Measurements from ENCODE around the gene PEPD. TPM values are rescaled to one million over a fixed set of nuclear protein-coding genes. Genes with fewer than 3 reads are reported as not detected.

The PEPD gene
- total RNA-seq, 4 donors from 2014 or later, result 92.6 to 323 (median 218) TPM

DNA sequence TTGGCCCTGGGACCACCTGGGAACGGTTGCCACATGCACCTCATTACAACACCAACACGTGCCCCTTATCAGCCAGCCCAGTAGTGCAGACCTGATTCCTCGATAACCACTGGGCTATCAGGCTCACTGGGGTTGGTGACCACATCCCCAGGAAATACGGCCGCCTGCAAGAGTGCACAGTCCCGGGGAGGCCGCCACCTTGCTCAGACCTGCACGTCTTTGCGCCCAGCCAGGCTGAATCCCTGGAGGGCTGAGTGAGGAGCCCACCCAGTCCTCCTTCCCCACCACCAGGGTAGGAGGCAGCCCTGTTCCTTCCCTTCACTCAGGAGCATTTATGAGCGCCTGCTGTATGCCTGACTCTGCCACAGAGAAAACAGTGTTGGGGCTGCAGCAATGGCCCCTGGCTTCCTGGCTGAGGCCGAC, 80.3 kb downstream of the PEPD start:
- Histone ChIP-seq H3K9me3 (no peaks in the 10 kb centered on the region), H3K4me1 (no peaks in the 10 kb centered on the region), H3K36me3 (no peaks in the 10 kb centered on the region), H3K4me3 (no peak overlapping the region), H3K27me3 (no peaks in the 10 kb centered on the region), H3K27ac (no peak overlapping the region)
- in situ Hi-C loops (cut with MboI; ENCODE audit: low pct_ligation_motif_present in 1 of 4, low pct_unique_long_range_greater_than_20kb in 1 of 4, low sequenced_read_pairs in 3 of 4) (loop anchor here in 2 of 4 donors (25.0 kb wide), 3 partner anchors 321 to 671 kb away; no protein-coding TSS in a partner anchor), intact Hi-C loops (cut with DNase I; ENCODE audit: low total_unique reads) (no loop called here)
- TF ChIP-seq CTCF (IDR thresholded peaks at IDR 0.05) (no peak), EP300 (IDR thresholded peaks at IDR 0.05; ENCODE audit: low read depth) (no peak), POLR2A (IDR thresholded peaks at IDR 0.05) (no peak), POLR2AphosphoS5 (IDR thresholded peaks at IDR 0.05) (no peak)
- no peak for DNase-seq
- WGBS, 2 donors (ENCODE audit: low coverage in 1 of 2), result 83% methylated on average over 11 of the region's 11 CpGs; no CpG with 5 or more reads in 1 of the 2 donors

GRCh38 chr19:33440682-33441081, 80.9 kb downstream of the PEPD start:
- no peak for TF ChIP-seq POLR2AphosphoS5 (IDR thresholded peaks at IDR 0.05)
- Histone ChIP-seq H3K4me1 (no peaks in the 10 kb centered on the region), H3K27ac (no peak overlapping the region), H3K4me3 (no peak overlapping the region), H3K36me3 (no peaks in the 10 kb centered on the region), H3K27me3 (no peaks in the 10 kb centered on the region), H3K9me3 (no peaks in the 10 kb centered on the region)
- no peak for DNase-seq
- intact Hi-C loops (cut with DNase I; ENCODE audit: low total_unique reads), result no loop called here
- in situ Hi-C loops (cut with MboI; ENCODE audit: low pct_ligation_motif_present in 1 of 4, low pct_unique_long_range_greater_than_20kb in 1 of 4, low sequenced_read_pairs in 3 of 4), result loop anchor here in 2 of 4 donors (25.0 kb wide), 3 partner anchors 322 to 672 kb away; no protein-coding TSS in a partner anchor
- 84 to 96% methylated on average over 3 to 7 of the region's 7 CpGs for WGBS, 2 donors (ENCODE audit: low coverage in 1 of 2)

DNA sequence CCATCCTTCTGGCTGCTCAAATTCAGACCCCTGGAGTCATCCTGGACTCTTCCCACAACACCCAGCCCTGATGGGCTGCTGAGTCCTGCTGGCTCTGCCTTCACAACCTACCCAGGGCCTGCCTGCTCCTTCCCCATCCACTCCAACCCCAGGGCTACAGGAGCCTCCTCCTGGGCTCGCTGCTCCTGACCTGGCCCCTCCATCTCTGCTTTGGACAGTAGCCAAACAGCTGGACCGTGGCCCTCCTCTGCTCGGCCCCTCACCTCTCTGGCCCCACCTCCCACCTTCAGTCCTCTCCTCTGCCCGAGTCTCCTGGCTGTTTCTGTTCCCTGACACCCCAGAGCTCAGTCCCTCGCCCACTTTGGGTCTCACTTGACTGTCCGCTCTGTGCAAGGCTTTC, 81.3 kb downstream of the PEPD start:
- in situ Hi-C loops (cut with MboI; ENCODE audit: low pct_ligation_motif_present in 1 of 4, low pct_unique_long_range_greater_than_20kb in 1 of 4, low sequenced_read_pairs in 3 of 4) (loop anchor here in 2 of 4 donors (25.0 kb wide), 3 partner anchors 322 to 672 kb away; no protein-coding TSS in a partner anchor), intact Hi-C loops (cut with DNase I; ENCODE audit: low total_unique reads) (no loop called here)
- Histone ChIP-seq H3K36me3 (no peaks in the 10 kb centered on the region), H3K9me3 (no peaks in the 10 kb centered on the region), H3K4me1 (no peaks in the 10 kb centered on the region), H3K27me3 (no peaks in the 10 kb centered on the region), H3K27ac (no peak overlapping the region), H3K4me3 (no peak overlapping the region)
- 87% methylated on average over 6 of the region's 6 CpGs; no CpG with 5 or more reads in 1 of the 2 donors for WGBS, 2 donors (ENCODE audit: low coverage in 1 of 2)
- no peak for DNase-seq
- TF ChIP-seq CTCF (IDR thresholded peaks at IDR 0.05) (no peak), POLR2A (IDR thresholded peaks at IDR 0.05) (no peak), POLR2AphosphoS5 (IDR thresholded peaks at IDR 0.05) (no peak), EP300 (IDR thresholded peaks at IDR 0.05; ENCODE audit: low read depth) (no peak)

DNA sequence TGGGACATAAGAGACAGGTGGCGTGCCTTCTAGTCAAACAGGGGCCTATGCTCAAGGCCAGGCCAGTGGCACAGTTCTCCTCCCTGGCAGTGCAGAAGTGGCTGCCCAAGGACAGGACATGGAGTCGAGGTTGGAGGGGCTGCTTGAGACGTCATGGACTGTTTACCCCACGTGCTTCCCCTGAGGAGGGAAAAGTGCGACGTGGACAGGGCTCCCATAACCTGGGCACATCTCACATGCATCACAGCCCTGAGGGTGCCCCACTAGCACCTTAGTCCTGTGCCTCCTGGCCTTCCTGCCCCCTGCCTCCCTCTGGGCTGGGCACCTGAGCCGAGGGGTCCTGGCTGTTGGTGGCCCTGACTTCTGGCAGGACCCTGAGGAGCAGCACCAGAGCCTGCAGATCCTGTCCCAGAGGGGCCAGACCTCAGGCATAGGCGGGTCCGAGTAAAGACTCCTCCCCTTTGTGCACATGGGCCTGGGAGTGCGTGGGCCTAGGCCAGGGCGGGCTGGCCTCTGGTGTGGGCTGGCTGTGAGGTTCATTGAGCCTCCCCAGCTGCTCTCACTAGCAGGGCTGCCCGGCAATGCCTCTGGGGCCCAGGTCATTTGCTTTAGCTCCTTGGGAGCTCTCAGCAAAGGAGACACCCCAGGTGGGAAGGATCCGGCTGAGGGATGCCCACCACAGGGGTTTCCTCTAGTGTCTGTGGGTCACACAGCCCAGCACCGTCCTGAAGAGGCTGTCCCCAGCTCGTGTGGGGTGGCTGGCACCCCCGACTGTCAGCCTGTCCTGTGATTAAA, 82.4 kb downstream of the PEPD start:
- Histone ChIP-seq H3K9me3 (no peaks in the 10 kb centered on the region), H3K4me3 (no peak overlapping the region), H3K27ac (no peak overlapping the region), H3K4me1 (no peaks in the 10 kb centered on the region), H3K27me3 (no peaks in the 10 kb centered on the region), H3K36me3 (no peaks in the 10 kb centered on the region)
- WGBS, 2 donors (ENCODE audit: low coverage in 1 of 2), result 83% methylated on average over 13 of the region's 16 CpGs; no CpG with 5 or more reads in 1 of the 2 donors
- TF ChIP-seq CTCF (IDR thresholded peaks at IDR 0.05), result no peak
- TF ChIP-seq EP300 (IDR thresholded peaks at IDR 0.05; ENCODE audit: low read depth), result no peak
- no peak for TF ChIP-seq POLR2AphosphoS5 (IDR thresholded peaks at IDR 0.05)
- TF ChIP-seq POLR2A (IDR thresholded peaks at IDR 0.05), result no peak
- in situ Hi-C loops (cut with MboI; ENCODE audit: low pct_ligation_motif_present in 1 of 4, low pct_unique_long_range_greater_than_20kb in 1 of 4, low sequenced_read_pairs in 3 of 4), result loop anchor here in 2 of 4 donors (25.0 kb wide), 3 partner anchors 323 to 673 kb away; no protein-coding TSS in a partner anchor
- intact Hi-C loops (cut with DNase I; ENCODE audit: low total_unique reads), result no loop called here
- no peak for DNase-seq

Measured in transverse colon (tissue), 4 donors.